Measurements from ENCODE around the gene EDARADD. TPM values are rescaled to one million over a fixed set of nuclear protein-coding genes. Genes with fewer than 3 reads are reported as not detected.

EDARADD gene
- total RNA-seq, 1 donor: 1.4 TPM

DNA sequence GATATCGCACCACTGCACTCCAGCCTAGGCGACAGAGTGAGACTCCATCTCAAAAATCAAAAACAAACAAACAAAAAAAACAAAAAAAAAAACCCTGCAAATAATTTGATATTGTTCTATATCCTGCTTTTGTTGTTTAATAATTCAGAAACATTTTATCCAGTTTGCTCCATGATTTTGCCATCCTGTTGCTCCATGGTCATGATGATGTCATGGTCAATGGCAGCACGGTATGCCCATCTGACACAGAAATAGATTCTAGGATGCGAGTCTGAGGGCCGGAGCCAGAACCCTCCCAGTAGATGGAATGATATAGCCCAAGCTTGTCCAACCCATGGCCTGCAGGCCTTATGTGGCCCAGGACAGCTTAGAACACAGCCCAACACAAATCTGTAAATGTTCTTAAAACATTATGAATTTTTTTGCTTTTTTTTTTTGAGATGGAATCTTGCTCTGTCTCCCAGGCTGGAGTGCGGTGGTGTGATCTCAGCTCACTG, 39.8 kb downstream of the EDARADD start:
- Histone ChIP-seq H3K4me2 (ENCODE audit: insufficient read depth, low read length) (no peak overlapping the region), H3K79me2 (ENCODE audit: insufficient read depth, low read length) (no peaks in the 10 kb centered on the region), H4K20me1 (ENCODE audit: insufficient read depth, low read length) (no peaks in the 10 kb centered on the region), H3K27ac (ENCODE audit: low read depth, low read length) (no peak overlapping the region), H3K9me3 (ENCODE audit: low read depth, low read length) (no peaks in the 10 kb centered on the region), H2AFZ (ENCODE audit: low read length) (no peak overlapping the region), H3K4me1 (ENCODE audit: insufficient read depth, low read length) (no peaks in the 10 kb centered on the region), H3K27me3 (ENCODE audit: insufficient read depth, low read length) (no peaks in the 10 kb centered on the region), H3K4me3 (ENCODE audit: insufficient read depth, low read length) (no peak overlapping the region), H3K36me3 (ENCODE audit: insufficient read depth, low read length) (no peaks in the 10 kb centered on the region)
- TF ChIP-seq, protein P1, sequence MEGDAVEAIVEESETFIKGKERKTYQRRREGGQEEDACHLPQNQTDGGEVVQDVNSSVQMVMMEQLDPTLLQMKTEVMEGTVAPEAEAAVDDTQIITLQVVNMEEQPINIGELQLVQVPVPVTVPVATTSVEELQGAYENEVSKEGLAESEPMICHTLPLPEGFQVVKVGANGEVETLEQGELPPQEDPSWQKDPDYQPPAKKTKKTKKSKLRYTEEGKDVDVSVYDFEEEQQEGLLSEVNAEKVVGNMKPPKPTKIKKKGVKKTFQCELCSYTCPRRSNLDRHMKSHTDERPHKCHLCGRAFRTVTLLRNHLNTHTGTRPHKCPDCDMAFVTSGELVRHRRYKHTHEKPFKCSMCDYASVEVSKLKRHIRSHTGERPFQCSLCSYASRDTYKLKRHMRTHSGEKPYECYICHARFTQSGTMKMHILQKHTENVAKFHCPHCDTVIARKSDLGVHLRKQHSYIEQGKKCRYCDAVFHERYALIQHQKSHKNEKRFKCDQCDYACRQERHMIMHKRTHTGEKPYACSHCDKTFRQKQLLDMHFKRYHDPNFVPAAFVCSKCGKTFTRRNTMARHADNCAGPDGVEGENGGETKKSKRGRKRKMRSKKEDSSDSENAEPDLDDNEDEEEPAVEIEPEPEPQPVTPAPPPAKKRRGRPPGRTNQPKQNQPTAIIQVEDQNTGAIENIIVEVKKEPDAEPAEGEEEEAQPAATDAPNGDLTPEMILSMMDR (IDR thresholded peaks at IDR 0.05; ENCODE audit: extremely low read depth, low read depth, low read length): no peak
- no peak for DNase-seq (ENCODE audit: insufficient read length, low spot score, missing footprints)

DNA sequence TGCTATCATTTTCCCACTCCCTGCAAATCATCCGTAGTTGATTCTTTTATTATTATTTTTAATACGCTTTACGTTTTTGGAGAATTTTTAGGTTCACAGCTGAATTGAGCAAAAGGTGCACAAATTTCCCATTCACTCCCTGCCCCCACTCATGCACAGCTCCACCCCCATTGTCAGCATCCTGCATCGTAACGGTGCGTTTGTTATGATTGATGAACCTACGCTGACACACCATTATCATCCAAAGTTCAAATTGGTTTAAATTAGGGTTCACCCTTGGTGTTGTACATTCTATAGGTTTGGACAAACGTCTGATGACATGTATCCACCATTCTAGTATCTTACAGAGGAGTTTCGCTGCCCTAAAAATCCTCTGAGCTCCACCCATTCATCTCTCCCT, 44.5 kb downstream of the EDARADD start:
- TF ChIP-seq, protein P1 (IDR thresholded peaks at IDR 0.05; ENCODE audit: extremely low read depth, low read depth, low read length): no peak
- H3K27ac ChIP-seq (ENCODE audit: low read depth, low read length): no peak overlapping the region
- no peaks in the 10 kb centered on the region for H3K36me3 ChIP-seq (ENCODE audit: insufficient read depth, low read length)
- DNase-seq (ENCODE audit: insufficient read length, low spot score, missing footprints): no peak
- H3K79me2 ChIP-seq (ENCODE audit: insufficient read depth, low read length): no peaks in the 10 kb centered on the region
- H3K9me3 ChIP-seq (ENCODE audit: low read depth, low read length): no peaks in the 10 kb centered on the region
- H3K27me3 ChIP-seq (ENCODE audit: insufficient read depth, low read length): no peaks in the 10 kb centered on the region
- no peaks in the 10 kb centered on the region for H4K20me1 ChIP-seq (ENCODE audit: insufficient read depth, low read length)
- no peaks in the 10 kb centered on the region for H3K4me1 ChIP-seq (ENCODE audit: insufficient read depth, low read length)
- no peak overlapping the region for H3K4me3 ChIP-seq (ENCODE audit: insufficient read depth, low read length)
- no peak overlapping the region for H3K4me2 ChIP-seq (ENCODE audit: insufficient read depth, low read length)
- no peak overlapping the region for H2AFZ ChIP-seq (ENCODE audit: low read length)

DNA sequence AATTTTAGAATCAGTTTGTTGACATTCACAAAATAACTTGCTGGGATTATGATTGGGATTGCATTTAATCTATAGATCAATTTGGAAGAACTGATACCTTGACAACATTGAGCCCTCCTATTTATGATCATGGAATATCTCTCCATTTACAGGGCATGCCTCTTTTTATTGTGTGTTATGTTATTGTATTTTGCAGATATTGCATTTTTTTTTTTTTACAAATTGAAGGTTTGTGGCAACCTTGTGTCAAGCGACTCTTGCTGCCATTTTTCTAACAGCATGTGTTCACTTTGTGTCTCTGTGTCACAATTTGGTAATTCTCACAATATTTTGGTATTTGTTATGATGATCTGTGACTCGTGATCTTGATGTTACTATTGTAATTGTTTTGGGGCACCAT, 46.3 kb downstream of the EDARADD start:
- no peak for DNase-seq (ENCODE audit: insufficient read length, low spot score, missing footprints)
- H3K79me2 ChIP-seq (ENCODE audit: insufficient read depth, low read length): no peaks in the 10 kb centered on the region
- H3K9me3 ChIP-seq (ENCODE audit: low read depth, low read length): no peaks in the 10 kb centered on the region
- no peak overlapping the region for H3K4me3 ChIP-seq (ENCODE audit: insufficient read depth, low read length)
- H2AFZ ChIP-seq (ENCODE audit: low read length): no peak overlapping the region
- no peaks in the 10 kb centered on the region for H3K27me3 ChIP-seq (ENCODE audit: insufficient read depth, low read length)
- no peaks in the 10 kb centered on the region for H3K4me1 ChIP-seq (ENCODE audit: insufficient read depth, low read length)
- H3K27ac ChIP-seq (ENCODE audit: low read depth, low read length): no peak overlapping the region
- TF ChIP-seq, protein P1 (IDR thresholded peaks at IDR 0.05; ENCODE audit: extremely low read depth, low read depth, low read length): no peak
- H4K20me1 ChIP-seq (ENCODE audit: insufficient read depth, low read length): no peaks in the 10 kb centered on the region
- no peak overlapping the region for H3K4me2 ChIP-seq (ENCODE audit: insufficient read depth, low read length)
- no peaks in the 10 kb centered on the region for H3K36me3 ChIP-seq (ENCODE audit: insufficient read depth, low read length)

DNA sequence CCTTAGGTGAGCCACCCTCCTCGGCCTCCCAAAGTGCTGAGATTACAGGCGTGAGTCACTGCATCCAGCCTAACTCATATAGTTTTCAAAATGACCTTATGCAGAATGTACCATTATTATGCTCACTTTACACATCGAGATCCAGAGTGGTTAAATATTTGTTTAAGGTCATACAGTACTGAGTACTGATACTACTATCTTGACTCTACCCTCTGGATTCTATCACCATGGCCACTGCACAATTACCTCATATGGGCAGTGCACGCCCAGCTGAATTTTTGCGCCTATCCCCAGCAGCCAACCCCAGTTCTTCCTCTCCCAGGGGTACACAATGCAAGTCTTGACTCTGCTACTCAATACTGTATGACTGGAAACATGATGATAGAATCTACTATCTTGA, 56.7 kb downstream of the EDARADD start:
- H3K4me2 ChIP-seq (ENCODE audit: insufficient read depth, low read length): no peak overlapping the region
- H3K36me3 ChIP-seq (ENCODE audit: insufficient read depth, low read length): no peaks in the 10 kb centered on the region
- DNase-seq (ENCODE audit: insufficient read length, low spot score, missing footprints): no peak
- no peaks in the 10 kb centered on the region for H3K27me3 ChIP-seq (ENCODE audit: insufficient read depth, low read length)
- no peaks in the 10 kb centered on the region for H3K4me1 ChIP-seq (ENCODE audit: insufficient read depth, low read length)
- H3K4me3 ChIP-seq (ENCODE audit: insufficient read depth, low read length): no peak overlapping the region
- no peak overlapping the region for H3K27ac ChIP-seq (ENCODE audit: low read depth, low read length)
- H2AFZ ChIP-seq (ENCODE audit: low read length): no peak overlapping the region
- no peaks in the 10 kb centered on the region for H4K20me1 ChIP-seq (ENCODE audit: insufficient read depth, low read length)
- no peaks in the 10 kb centered on the region for H3K79me2 ChIP-seq (ENCODE audit: insufficient read depth, low read length)
- H3K9me3 ChIP-seq (ENCODE audit: low read depth, low read length): no peaks in the 10 kb centered on the region
- TF ChIP-seq, protein P1 (IDR thresholded peaks at IDR 0.05; ENCODE audit: extremely low read depth, low read depth, low read length): no peak

Measured in osteoblast (primary cell).